HEK293 (cell line): ENCODE data around the gene PYDC1.

ENCODE experiments used
- BCL11A ChIP-seq: fragments of 450-650 bp; formaldehyde crosslinking; IDR thresholded peaks from 2 replicates; pipeline ENCODE4 v1.5.1; 2016; ENCODE audit warnings: low read depth, missing biosample characterization, missing genetic modification characterization
- BCL6B ChIP-seq: fragments of 450-650 bp; formaldehyde crosslinking; IDR thresholded peaks from 2 replicates; pipeline ENCODE4 v1.5.1; 2017; ENCODE audit warnings: missing biosample characterization, missing genetic modification characterization
- KLF10 ChIP-seq: fragments of 450-650 bp; IDR thresholded peaks from 2 replicates; pipeline ENCODE4 v1.5.1; 2018; ENCODE audit warnings: missing biosample characterization, mild to moderate bottlenecking, missing genetic modification characterization
- PATZ1 ChIP-seq: fragments of 450-650 bp; formaldehyde crosslinking; IDR thresholded peaks from 2 replicates; pipeline ENCODE4 v1.5.1; 2016; ENCODE audit warnings: missing biosample characterization, missing genetic modification characterization
- PBX3 ChIP-seq: sonication (generic); formaldehyde crosslinking; IDR thresholded peaks from 2 replicates; pipeline ENCODE4 v1.8.1; 2022; ENCODE audit warnings: mild to moderate bottlenecking, moderate library complexity, missing genetic modification reagents
- PRDM1 ChIP-seq: fragments of 450-650 bp; formaldehyde crosslinking; IDR thresholded peaks from 2 replicates; pipeline ENCODE4; 2016; ENCODE audit warnings: missing biosample characterization, missing genetic modification characterization
- RBAK ChIP-seq: fragments of 450-650 bp; formaldehyde crosslinking; IDR thresholded peaks from 2 replicates; pipeline ENCODE4 v1.5.1; 2016; ENCODE audit warnings: missing biosample characterization, missing genetic modification characterization
- SP2 ChIP-seq: fragments of 450-650 bp; formaldehyde crosslinking; IDR thresholded peaks from 2 replicates; pipeline ENCODE4 v1.5.1; 2016; ENCODE audit warnings: missing biosample characterization, missing genetic modification characterization
- YY2 ChIP-seq: fragments of 450-650 bp; formaldehyde crosslinking; IDR thresholded peaks from 2 replicates; pipeline ENCODE4 v1.5.1; 2016; ENCODE audit warnings: missing biosample characterization, missing genetic modification characterization
- ZBTB17 ChIP-seq: fragments of 450-650 bp; formaldehyde crosslinking; IDR thresholded peaks from 2 replicates; pipeline ENCODE4 v1.5.1; 2016; ENCODE audit warnings: missing biosample characterization, missing genetic modification characterization
- ZIC2 ChIP-seq: fragments of 450-650 bp; formaldehyde crosslinking; IDR thresholded peaks from 2 replicates; pipeline ENCODE4 v1.5.1; 2016; ENCODE audit warnings: missing biosample characterization, missing genetic modification characterization
- ZNF157 ChIP-seq: fragments of 450-650 bp; formaldehyde crosslinking; IDR thresholded peaks from 2 replicates; pipeline ENCODE4 v1.5.1; 2016; ENCODE audit warnings: missing biosample characterization, missing genetic modification characterization
- ZNF18 ChIP-seq: fragments of 450-650 bp; formaldehyde crosslinking; IDR thresholded peaks from 2 replicates; pipeline ENCODE4 v1.5.1; 2016; ENCODE audit warnings: missing biosample characterization, missing genetic modification characterization
- ZNF394 ChIP-seq: fragments of 450-650 bp; formaldehyde crosslinking; IDR thresholded peaks from 2 replicates; pipeline ENCODE4 v1.5.1; 2016; ENCODE audit warnings: missing biosample characterization, missing genetic modification characterization, mild to moderate bottlenecking, moderate library complexity, borderline replicate concordance
- ZNF488 ChIP-seq: fragments of 450-650 bp; formaldehyde crosslinking; IDR thresholded peaks from 2 replicates; pipeline ENCODE4 v1.5.1; 2016; ENCODE audit warnings: missing biosample characterization, missing genetic modification characterization
- ZNF501 ChIP-seq: fragments of 450-650 bp; formaldehyde crosslinking; IDR thresholded peaks from 2 replicates; pipeline ENCODE4 v1.5.1; 2016; ENCODE audit warnings: missing biosample characterization, missing genetic modification characterization
- ZNF521 ChIP-seq: fragments of 450-650 bp; formaldehyde crosslinking; IDR thresholded peaks from 2 replicates; pipeline ENCODE4 v1.5.1; 2017; ENCODE audit warnings: missing biosample characterization, mild to moderate bottlenecking, missing genetic modification characterization
- ZNF600 ChIP-seq: fragments of 450-650 bp; formaldehyde crosslinking; IDR thresholded peaks from 2 replicates; pipeline ENCODE4 v1.5.1; 2016; ENCODE audit warnings: missing biosample characterization, missing genetic modification characterization
- ZNF639 ChIP-seq: fragments of 450-650 bp; formaldehyde crosslinking; IDR thresholded peaks from 2 replicates; pipeline ENCODE4 v1.5.1; 2016; ENCODE audit warnings: missing biosample characterization, missing genetic modification characterization
- ZSCAN18 ChIP-seq: fragments of 450-650 bp; formaldehyde crosslinking; IDR thresholded peaks from 2 replicates; pipeline ENCODE4 v1.5.1; 2016; ENCODE audit warnings: missing biosample characterization, missing genetic modification characterization
- ZSCAN23 ChIP-seq: fragments of 450-650 bp; formaldehyde crosslinking; IDR thresholded peaks from 2 replicates; pipeline ENCODE4 v1.5.1; 2016; ENCODE audit warnings: missing biosample characterization, missing genetic modification characterization
- ZSCAN30 ChIP-seq: fragments of 450-650 bp; IDR thresholded peaks from 2 replicates; pipeline ENCODE4 v1.5.1; 2018; ENCODE audit warnings: missing biosample characterization, mild to moderate bottlenecking, missing genetic modification characterization, moderate library complexity
- ZSCAN4 ChIP-seq: fragments of 450-650 bp; formaldehyde crosslinking; IDR thresholded peaks from 2 replicates; pipeline ENCODE4 v1.5.1; 2017; ENCODE audit warnings: missing biosample characterization, missing genetic modification characterization

Gene PYDC1

GRCh38 chr16:31179747-31180459 lies 37.0 kb downstream of the PYDC1 start, which contains the start of gene FUS (continued):
- TF ChIP-seq ZSCAN18 (tag by site-specific recombination) (peak; percentile 57; the same call in 1 of the 2 replicates), ZNF600 (tag by site-specific recombination) (peak; percentile 3; the same call in 1 of the 2 replicates), ZNF394 (tag by site-specific recombination) (peak; percentile 93), BCL6B (tag by site-specific recombination) (0 out of 2 replicates have a peak, but pooled peaks have one; percentile 24), ZSCAN30 (tag by site-specific recombination) (peak; percentile 62), ZNF488 (tag by site-specific recombination) (no peak), PBX3 (CRISPR knock-in tag) (peak; percentile 92; the same call in 1 of the 2 replicates), ZBTB17 (tag by site-specific recombination) (peak; percentile 89), ZNF18 (tag by site-specific recombination) (peak; percentile 12; the same call in 1 of the 2 replicates), ZNF501 (tag by site-specific recombination) (peak; percentile 92), KLF10 (tag by site-specific recombination) (peak; percentile 89), ZNF157 (tag by site-specific recombination) (0 out of 2 replicates have a peak, but pooled peaks have one; percentile 39), SP2 (peak; percentile 85), ZSCAN23 (peak; percentile 56; the same call in 1 of the 2 replicates), PATZ1 (tag by site-specific recombination) (peak; percentile 87), YY2 (tag by site-specific recombination) (peak; percentile 79), ZNF521 (tag by site-specific recombination) (no peak), ZIC2 (tag by site-specific recombination) (peak; percentile 23; the same call in 1 of the 2 replicates), ZSCAN4 (tag by site-specific recombination) (peak; percentile 50), ZNF639 (tag by site-specific recombination) (peak; percentile 88), BCL11A (tag by site-specific recombination) (no peak), RBAK (tag by site-specific recombination) (no peak), PRDM1 (tag by site-specific recombination) (no peak; the same call in 1 of the 2 replicates)
